GM12875 (cell line): ENCODE measurements around the gene CDH4.

ENCODE experiments used
- H3K4me3 ChIP-seq: one replicate; pipeline ENCODE4 v1.5.1; 2011; ENCODE audit warnings: low read depth, low read length, control low read depth
- CTCF ChIP-seq: IDR thresholded peaks from 2 replicates; pipeline ENCODE4 v1.5.1; 2011; ENCODE audit warnings: low read depth, mild to moderate bottlenecking, control low read depth, inconsistent platforms, low read length, moderate library complexity, borderline replicate concordance; ENCODE audit not compliant: insufficient read depth

Gene CDH4

GRCh38 chr20:61562897-61563504 lies 310.9 kb downstream of the CDH4 start:
- no peak for TF ChIP-seq CTCF
- no peak overlapping the region for H3K4me3 ChIP-seq

GRCh38 chr20:61564628-61565027 lies 312.6 kb downstream of the CDH4 start:
- no peak overlapping the region for H3K4me3 ChIP-seq
- no peak for TF ChIP-seq CTCF

GRCh38 chr20:61565791-61566190 lies 313.7 kb downstream of the CDH4 start:
- H3K4me3 ChIP-seq = no peak overlapping the region
- no peak for TF ChIP-seq CTCF

- no peak overlapping the region for H3K4me3 ChIP-seq
- no peak for TF ChIP-seq CTCF
These were observed 314.6 kb downstream of the CDH4 start for GRCh38 chr20:61566691-61567090.

- no peak for TF ChIP-seq CTCF
- no peak overlapping the region for H3K4me3 ChIP-seq
These were observed 315.1 kb downstream of the CDH4 start for GRCh38 chr20:61567204-61567603.

DNA sequence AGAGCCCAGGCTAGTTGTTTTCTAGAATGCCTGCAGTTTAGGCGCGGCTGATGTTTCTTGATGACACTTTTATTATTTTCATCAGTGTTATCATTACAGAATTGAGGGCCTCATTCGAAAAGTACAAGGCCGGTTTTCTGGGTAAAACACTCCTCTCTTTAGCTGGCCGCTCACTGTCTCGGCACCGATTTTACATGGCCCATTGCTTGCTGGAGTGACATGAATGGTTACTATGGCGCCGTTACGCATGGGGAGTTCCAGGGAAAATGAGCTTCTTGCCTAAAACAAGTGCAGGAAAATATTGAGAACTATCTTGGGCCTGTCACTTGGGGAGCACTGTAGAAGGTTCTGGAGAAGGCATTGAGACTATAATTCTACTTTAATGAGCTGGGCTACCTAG lies 317.8 kb downstream of the CDH4 start:
- no peak overlapping the region for H3K4me3 ChIP-seq
- TF ChIP-seq CTCF = no peak

DNA sequence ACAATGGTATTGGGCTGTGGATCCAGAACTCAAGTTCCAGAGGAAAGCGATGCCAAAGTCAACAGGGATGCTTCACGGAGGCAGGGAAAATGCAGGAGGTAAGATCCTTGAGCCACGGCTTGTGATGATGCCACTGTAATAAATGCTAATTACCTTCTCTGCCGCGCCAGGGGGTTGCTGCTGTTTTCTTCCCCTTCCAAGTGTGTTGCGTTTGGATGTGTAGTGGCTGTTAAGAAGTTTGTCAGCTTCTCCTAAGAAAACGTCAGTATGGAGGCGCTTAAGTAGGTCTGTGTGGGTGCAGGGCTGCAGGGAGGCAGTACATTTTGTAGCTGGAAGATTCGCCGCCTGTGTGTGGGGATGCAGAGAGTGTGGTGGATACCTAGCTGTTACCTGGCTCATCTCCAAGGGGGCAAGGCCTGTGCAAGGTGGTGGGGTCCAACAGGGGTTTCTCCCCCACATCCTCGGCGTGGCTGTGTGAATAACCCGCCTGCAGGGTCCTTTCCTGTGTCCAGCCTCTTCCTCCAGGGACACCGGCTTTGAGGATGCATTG lies 318.7 kb downstream of the CDH4 start:
- no peak for TF ChIP-seq CTCF
- no peak overlapping the region for H3K4me3 ChIP-seq
